Thyroid gland (tissue), 4 donors: Measurements from ENCODE around the gene NSDHL.

ENCODE experiments used
- POLR2A ChIP-seq, 2 donors: fragments of 450-650 bp; IDR thresholded peaks; one replicate each; pipeline ENCODE4 v1.6.1; 2017; ENCODE audit warnings: antibody characterized with exemption in 2 of 2, mild to moderate bottlenecking in 2 of 2, moderate library complexity in 1 of 2
- TF ChIP-seq, protein P1 (sequence below), 6 experiments: fragments of 200-600 bp in 3 of 6; fragments of 450-650 bp in 3 of 6; sonication (generic) in 3 of 6; IDR thresholded peaks; one replicate each; pipeline ENCODE4 v1.5.1; 2016 to 2019; ENCODE audit warnings: antibody characterized with exemption in 6 of 6, mild to moderate bottlenecking in 2 of 6, inconsistent platforms in 1 of 6, moderate library complexity in 1 of 6

DNA sequence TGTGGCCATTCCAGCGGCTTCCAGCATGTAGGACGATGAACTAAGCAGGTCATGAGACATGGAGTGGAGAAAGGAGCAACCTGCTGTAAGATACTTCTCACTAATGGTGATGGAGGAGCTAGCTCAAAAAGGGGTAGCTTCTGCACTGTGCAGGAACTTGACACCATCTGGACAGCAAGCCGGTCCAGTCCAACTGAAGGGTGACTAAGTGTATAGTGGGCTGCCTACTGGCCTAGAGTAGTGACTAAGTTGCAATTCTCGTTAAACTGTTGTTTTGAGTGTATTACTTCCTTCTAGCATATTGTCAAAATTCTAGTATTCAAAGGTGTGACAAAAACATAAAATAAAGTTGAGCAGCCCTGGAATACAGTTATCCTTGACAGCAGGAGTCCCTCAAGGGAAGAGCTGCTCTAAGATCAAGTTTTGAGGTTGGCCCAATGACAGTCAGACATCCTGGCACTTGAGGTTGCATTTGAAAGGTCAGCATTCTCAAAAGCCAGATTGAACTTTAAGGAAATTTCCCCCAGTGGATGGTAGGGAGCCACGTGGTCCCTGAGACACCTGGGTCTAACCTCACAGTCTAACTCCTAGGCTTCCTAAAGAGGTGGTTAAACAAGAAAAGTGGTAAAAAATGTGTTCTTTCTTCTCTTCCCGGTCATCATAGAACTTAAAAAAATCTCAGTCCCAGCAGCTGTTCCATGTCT, 8.3 kb upstream of the NSDHL start:
- TF ChIP-seq, protein P1, sequence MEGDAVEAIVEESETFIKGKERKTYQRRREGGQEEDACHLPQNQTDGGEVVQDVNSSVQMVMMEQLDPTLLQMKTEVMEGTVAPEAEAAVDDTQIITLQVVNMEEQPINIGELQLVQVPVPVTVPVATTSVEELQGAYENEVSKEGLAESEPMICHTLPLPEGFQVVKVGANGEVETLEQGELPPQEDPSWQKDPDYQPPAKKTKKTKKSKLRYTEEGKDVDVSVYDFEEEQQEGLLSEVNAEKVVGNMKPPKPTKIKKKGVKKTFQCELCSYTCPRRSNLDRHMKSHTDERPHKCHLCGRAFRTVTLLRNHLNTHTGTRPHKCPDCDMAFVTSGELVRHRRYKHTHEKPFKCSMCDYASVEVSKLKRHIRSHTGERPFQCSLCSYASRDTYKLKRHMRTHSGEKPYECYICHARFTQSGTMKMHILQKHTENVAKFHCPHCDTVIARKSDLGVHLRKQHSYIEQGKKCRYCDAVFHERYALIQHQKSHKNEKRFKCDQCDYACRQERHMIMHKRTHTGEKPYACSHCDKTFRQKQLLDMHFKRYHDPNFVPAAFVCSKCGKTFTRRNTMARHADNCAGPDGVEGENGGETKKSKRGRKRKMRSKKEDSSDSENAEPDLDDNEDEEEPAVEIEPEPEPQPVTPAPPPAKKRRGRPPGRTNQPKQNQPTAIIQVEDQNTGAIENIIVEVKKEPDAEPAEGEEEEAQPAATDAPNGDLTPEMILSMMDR (IDR thresholded peaks at IDR 0.05): no peak
- TF ChIP-seq POLR2A (IDR thresholded peaks at IDR 0.05): no peak
